ENCODE results near the gene GALNT4.

The GALNT4 gene

GRCh38 chr12:89493670-89494302 is 30.8 kb downstream of the GALNT4 start:
- Histone ChIP-seq H3K9me3 (ENCODE audit: insufficient read depth, low read length) (no peaks in the 10 kb centered on the region), H3F3A (ENCODE audit: insufficient read depth) (no peaks in the 10 kb centered on the region), H3K4me2 (ENCODE audit: low read depth, low read length, poor library complexity, severe bottlenecking) (no peak overlapping the region)

GRCh38 chr12:89492883-89493282 is 31.7 kb downstream of the GALNT4 start:
- no peak overlapping the region for H3K27ac ChIP-seq (ENCODE audit: low read depth, low read length)
- no peaks in the 10 kb centered on the region for H4K20me1 ChIP-seq (ENCODE audit: low read depth, low read length)
- H3K79me2 ChIP-seq (ENCODE audit: insufficient read depth, low read length): no peaks in the 10 kb centered on the region
- no peaks in the 10 kb centered on the region for H3K9me2 ChIP-seq (replicated peaks; ENCODE audit: insufficient read depth, low read length)
- no peak overlapping the region for H3K4me2 ChIP-seq (ENCODE audit: low read depth, low read length, poor library complexity, severe bottlenecking)
- H2AFZ ChIP-seq (ENCODE audit: low read depth, low read length, severe bottlenecking): no peak overlapping the region
- H3K36me3 ChIP-seq (ENCODE audit: low read length): no peaks in the 10 kb centered on the region
- no peak overlapping the region for H3K4me3 ChIP-seq (ENCODE audit: insufficient read depth, low read length, poor library complexity, severe bottlenecking)
- TF ChIP-seq CTCF (IDR thresholded peaks at IDR 0.05; ENCODE audit: insufficient read depth, low read length, poor library complexity, severe bottlenecking): no peak
- no peak for TF ChIP-seq EZH2phosphoT487 (conservative IDR thresholded peaks at IDR 0.05; ENCODE audit: low read length)
- no peaks in the 10 kb centered on the region for H3K9me3 ChIP-seq (ENCODE audit: insufficient read depth, low read length)
- no peaks in the 10 kb centered on the region for H3F3A ChIP-seq (ENCODE audit: insufficient read depth)
- no peaks in the 10 kb centered on the region for H3K27me3 ChIP-seq (ENCODE audit: low read length)
- no peak overlapping the region for H3K9ac ChIP-seq (ENCODE audit: low read length)

More at GRCh38 chr12:89493670-89494302, 30.8 kb downstream of the GALNT4 start:
- Histone ChIP-seq H3K4me3 (ENCODE audit: insufficient read depth, low read length, poor library complexity, severe bottlenecking) (no peak overlapping the region), H3K9ac (ENCODE audit: low read length) (no peak overlapping the region), H3K27me3 (ENCODE audit: low read length) (no peaks in the 10 kb centered on the region), H2AFZ (ENCODE audit: low read depth, low read length, severe bottlenecking) (no peak overlapping the region), H4K20me1 (ENCODE audit: low read depth, low read length) (no peaks in the 10 kb centered on the region), H3K36me3 (ENCODE audit: low read length) (no peaks in the 10 kb centered on the region), H3K9me2 (replicated peaks; ENCODE audit: insufficient read depth, low read length) (no peaks in the 10 kb centered on the region), H3K79me2 (ENCODE audit: insufficient read depth, low read length) (no peaks in the 10 kb centered on the region), H3K27ac (ENCODE audit: low read depth, low read length) (no peak overlapping the region)
- TF ChIP-seq EZH2phosphoT487 (conservative IDR thresholded peaks at IDR 0.05; ENCODE audit: low read length) (no peak), CTCF (IDR thresholded peaks at IDR 0.05; ENCODE audit: insufficient read depth, low read length, poor library complexity, severe bottlenecking) (no peak)

- Histone ChIP-seq H3K9ac (ENCODE audit: low read length) (no peak overlapping the region), H3K79me2 (ENCODE audit: insufficient read depth, low read length) (no peaks in the 10 kb centered on the region), H2AFZ (ENCODE audit: low read depth, low read length, severe bottlenecking) (no peak overlapping the region), H3K27me3 (ENCODE audit: low read length) (no peaks in the 10 kb centered on the region), H3K4me2 (ENCODE audit: low read depth, low read length, poor library complexity, severe bottlenecking) (no peak overlapping the region), H3K36me3 (ENCODE audit: low read length) (no peaks in the 10 kb centered on the region), H3K9me3 (ENCODE audit: insufficient read depth, low read length) (no peaks in the 10 kb centered on the region), H3K27ac (ENCODE audit: low read depth, low read length) (no peak overlapping the region), H3K9me2 (replicated peaks; ENCODE audit: insufficient read depth, low read length) (no peaks in the 10 kb centered on the region), H3K4me3 (ENCODE audit: insufficient read depth, low read length, poor library complexity, severe bottlenecking) (no peak overlapping the region), H3F3A (ENCODE audit: insufficient read depth) (no peaks in the 10 kb centered on the region), H4K20me1 (ENCODE audit: low read depth, low read length) (no peaks in the 10 kb centered on the region)
- TF ChIP-seq CTCF (IDR thresholded peaks at IDR 0.05; ENCODE audit: insufficient read depth, low read length, poor library complexity, severe bottlenecking) (no peak), EZH2phosphoT487 (conservative IDR thresholded peaks at IDR 0.05; ENCODE audit: low read length) (no peak)
Measured at GRCh38 chr12:89490922-89491321, 33.7 kb downstream of the GALNT4 start.

Measured in SU-DHL-6 (cell line).